Progenitor cell of endocrine pancreas (in vitro differentiated cells): ENCODE results near the gene HAUS2. TPM values are rescaled to one million over a fixed set of nuclear protein-coding genes. Genes with fewer than 3 reads are reported as not detected.

Source experiments
- DNase-seq: peaks from one replicate; pipeline ENCODE4 v3.0.0; 2021; ENCODE audit warnings: low spot score; ENCODE audit not compliant: unreplicated experiment
- H3K27ac Mint-ChIP-seq: 2 replicates; pipeline ENCODE4 v1.8.0; 2021; ENCODE audit warnings: mild to moderate bottlenecking, moderate library complexity, mixed read lengths
- H3K27me3 Mint-ChIP-seq: 2 replicates; pipeline ENCODE4 v1.8.0; 2021; ENCODE audit warnings: mixed read lengths
- H3K36me3 Mint-ChIP-seq: 2 replicates; pipeline ENCODE4 v1.8.0; 2022; ENCODE audit warnings: mixed read lengths; ENCODE audit not compliant: insufficient read depth
- H3K4me1 Mint-ChIP-seq: 2 replicates; pipeline ENCODE4 v1.8.0; 2021; ENCODE audit warnings: low read depth, mixed read lengths
- H3K4me3 Mint-ChIP-seq: 2 replicates; pipeline ENCODE4 v1.8.0; 2021; ENCODE audit warnings: low read depth, mild to moderate bottlenecking, moderate library complexity, mixed read lengths
- H3K9me3 Mint-ChIP-seq: 2 replicates; pipeline ENCODE4 v1.8.0; 2021; ENCODE audit warnings: low read depth, mixed read lengths
- total RNA-seq: library from RNA; stranded (reverse); gene quantifications from 2 replicates; pipeline ENCODE4 v1.2.1, GENCODE V29; 2021
- TF ChIP-seq, protein P1 (sequence below): fragments of 200-600 bp; sonication (generic); IDR thresholded peaks from one replicate; pipeline ENCODE4 v1.5.0; 2021; ENCODE audit warnings: antibody characterized with exemption, mild to moderate bottlenecking; ENCODE audit not compliant: unreplicated experiment

The HAUS2 gene
- total RNA-seq, 1 donor from 2014 or later = 22.0 TPM

DNA sequence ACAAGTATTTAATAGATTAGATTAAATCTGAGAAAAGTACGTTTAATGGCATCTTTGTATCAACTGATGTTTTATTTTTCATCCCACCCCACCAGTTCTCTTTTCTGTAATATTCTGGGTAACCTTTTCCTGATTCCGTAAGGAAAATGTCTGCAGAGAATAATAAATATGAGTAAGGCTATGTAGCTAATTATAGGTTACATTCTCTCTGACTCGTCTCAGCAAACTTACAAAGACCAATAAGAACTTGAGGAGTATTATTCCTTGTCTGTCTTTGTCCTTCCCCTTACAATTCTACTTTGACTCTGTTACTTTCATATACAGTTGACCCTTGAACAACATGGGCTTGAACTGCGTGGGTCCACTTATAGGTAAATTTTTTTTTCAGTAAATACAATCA lies 41.1 kb upstream of the HAUS2 start:
- H3K4me1 Mint-ChIP-seq = no peaks in the 10 kb centered on the region

DNA sequence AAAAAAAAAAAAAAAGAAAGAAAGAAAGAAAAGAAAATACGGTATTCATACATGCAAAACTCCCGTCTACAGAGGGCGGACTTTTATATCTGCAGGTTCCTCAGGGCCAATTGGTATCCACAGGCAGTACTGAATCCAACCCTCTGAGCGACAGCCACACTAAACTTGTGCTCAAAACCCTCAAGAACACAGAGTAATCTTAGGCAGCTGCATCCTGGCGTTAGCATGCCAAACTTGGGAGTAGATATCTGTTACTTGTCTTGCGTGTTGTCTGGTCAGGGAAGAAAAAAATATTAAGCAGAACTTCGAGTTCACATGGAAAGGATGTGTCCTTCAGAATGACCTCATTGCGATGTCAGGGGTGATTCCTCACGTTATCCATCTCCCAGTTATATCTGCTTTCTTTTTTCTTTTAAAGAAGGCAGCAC lies 40.4 kb upstream of the HAUS2 start:
- no peaks in the 10 kb centered on the region for H3K4me1 Mint-ChIP-seq
- H3K27me3 Mint-ChIP-seq = no peaks in the 10 kb centered on the region
- TF ChIP-seq, protein P1, sequence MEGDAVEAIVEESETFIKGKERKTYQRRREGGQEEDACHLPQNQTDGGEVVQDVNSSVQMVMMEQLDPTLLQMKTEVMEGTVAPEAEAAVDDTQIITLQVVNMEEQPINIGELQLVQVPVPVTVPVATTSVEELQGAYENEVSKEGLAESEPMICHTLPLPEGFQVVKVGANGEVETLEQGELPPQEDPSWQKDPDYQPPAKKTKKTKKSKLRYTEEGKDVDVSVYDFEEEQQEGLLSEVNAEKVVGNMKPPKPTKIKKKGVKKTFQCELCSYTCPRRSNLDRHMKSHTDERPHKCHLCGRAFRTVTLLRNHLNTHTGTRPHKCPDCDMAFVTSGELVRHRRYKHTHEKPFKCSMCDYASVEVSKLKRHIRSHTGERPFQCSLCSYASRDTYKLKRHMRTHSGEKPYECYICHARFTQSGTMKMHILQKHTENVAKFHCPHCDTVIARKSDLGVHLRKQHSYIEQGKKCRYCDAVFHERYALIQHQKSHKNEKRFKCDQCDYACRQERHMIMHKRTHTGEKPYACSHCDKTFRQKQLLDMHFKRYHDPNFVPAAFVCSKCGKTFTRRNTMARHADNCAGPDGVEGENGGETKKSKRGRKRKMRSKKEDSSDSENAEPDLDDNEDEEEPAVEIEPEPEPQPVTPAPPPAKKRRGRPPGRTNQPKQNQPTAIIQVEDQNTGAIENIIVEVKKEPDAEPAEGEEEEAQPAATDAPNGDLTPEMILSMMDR = no peak
- no peak for DNase-seq
- peaks cover 7% of the 10 kb centered on the region for H3K36me3 Mint-ChIP-seq
- no peaks in the 10 kb centered on the region for H3K9me3 Mint-ChIP-seq
- H3K4me3 Mint-ChIP-seq = no peak overlapping the region
- H3K27ac Mint-ChIP-seq = no peak overlapping the region

More for the DNA sequence above, 41.1 kb upstream of the HAUS2 start:
- Mint-ChIP-seq H3K27me3 (no peaks in the 10 kb centered on the region), H3K4me3 (no peak overlapping the region), H3K27ac (no peak overlapping the region), H3K9me3 (no peaks in the 10 kb centered on the region), H3K36me3 (peaks cover 5% of the 10 kb centered on the region)
- DNase-seq = no peak
- TF ChIP-seq, protein P1 = no peak

DNA sequence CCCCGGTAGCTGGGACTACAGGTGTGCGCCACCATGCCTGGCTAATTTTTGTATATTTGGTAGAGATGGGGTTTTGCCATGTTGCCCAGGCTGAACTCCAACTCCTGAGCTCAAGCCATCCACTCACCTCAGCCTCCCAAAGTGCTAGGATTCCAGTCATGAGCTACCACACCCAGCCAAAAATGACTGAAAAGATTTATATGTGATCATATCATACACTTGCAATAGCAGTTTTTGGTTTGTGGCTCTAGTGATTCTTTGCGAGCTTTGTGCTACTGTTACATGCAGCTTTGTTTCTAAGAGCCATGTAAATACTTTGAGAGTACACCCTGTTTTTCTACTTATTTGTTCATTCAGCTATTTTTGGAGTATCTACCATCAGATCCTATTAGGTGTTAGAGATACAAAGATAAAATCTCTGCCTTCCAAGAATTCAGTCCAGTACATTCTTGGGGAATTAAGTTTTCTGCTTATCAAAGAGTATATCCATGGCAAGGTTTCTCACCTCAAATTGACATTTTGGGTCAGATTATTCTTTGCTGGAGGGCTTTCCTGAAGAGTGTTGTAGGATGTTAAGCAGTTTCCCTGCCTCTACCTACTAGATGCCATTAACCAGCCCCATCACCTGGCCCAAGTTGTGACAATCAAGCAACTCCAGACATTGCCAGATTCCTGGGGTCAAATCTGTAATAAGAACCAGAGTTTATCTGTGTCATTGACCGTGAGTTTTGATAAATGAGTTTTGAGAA lies 38.2 kb upstream of the HAUS2 start:
- Mint-ChIP-seq H3K4me3 (no peak overlapping the region), H3K36me3 (peaks cover 11% of the 10 kb centered on the region), H3K27ac (no peak overlapping the region), H3K4me1 (no peaks in the 10 kb centered on the region), H3K9me3 (no peaks in the 10 kb centered on the region), H3K27me3 (no peaks in the 10 kb centered on the region)
- no peak for DNase-seq
- TF ChIP-seq, protein P1 = no peak

GRCh38 chr15:42511007-42511391 lies 37.6 kb upstream of the HAUS2 start:
- TF ChIP-seq, protein P1 = no peak
- Mint-ChIP-seq H3K9me3 (no peaks in the 10 kb centered on the region), H3K36me3 (peaks cover 16% of the 10 kb centered on the region), H3K4me1 (no peaks in the 10 kb centered on the region), H3K27me3 (no peaks in the 10 kb centered on the region), H3K27ac (no peak overlapping the region), H3K4me3 (no peak overlapping the region)
- no peak for DNase-seq

DNA sequence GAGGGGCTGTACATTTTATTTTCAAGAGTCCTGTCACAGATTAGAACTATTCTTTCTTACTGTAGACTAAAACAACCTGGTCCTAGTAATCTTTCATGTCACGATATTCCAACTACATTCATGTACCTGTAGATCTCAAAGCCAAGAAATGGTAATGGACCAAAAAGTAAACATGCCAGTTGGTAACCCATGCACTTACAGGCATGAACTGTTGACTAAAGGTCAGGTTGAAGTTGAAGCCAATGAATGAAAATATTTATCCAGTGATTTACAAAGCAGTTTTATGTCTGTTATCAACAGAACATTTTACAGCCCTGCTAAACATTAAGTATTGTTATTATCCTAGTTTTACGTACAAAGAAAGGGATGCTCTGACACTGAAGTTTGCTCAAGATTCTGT lies 25.3 kb upstream of the HAUS2 start:
- H3K9me3 Mint-ChIP-seq = no peaks in the 10 kb centered on the region
- no peaks in the 10 kb centered on the region for H3K4me1 Mint-ChIP-seq
- no peak for DNase-seq
- H3K4me3 Mint-ChIP-seq = no peak overlapping the region
- H3K27me3 Mint-ChIP-seq = no peaks in the 10 kb centered on the region
- H3K27ac Mint-ChIP-seq = no peak overlapping the region
- TF ChIP-seq, protein P1 = no peak
- peaks cover 13% of the 10 kb centered on the region for H3K36me3 Mint-ChIP-seq
